Neural crest cell (in vitro differentiated cells): ENCODE measurements around the gene SLC5A12. TPM values are rescaled to one million over a fixed set of nuclear protein-coding genes. Genes with fewer than 3 reads are reported as not detected.

Experiments
- DNase-seq: peaks from one replicate; pipeline ENCODE4 v3.0.0; 2021; ENCODE audit warnings: low read depth, mixed read lengths, low spot score
- H3K27ac Mint-ChIP-seq: one replicate; pipeline ENCODE4 v1.8.0; 2021; ENCODE audit warnings: mild to moderate bottlenecking, mixed read lengths; ENCODE audit not compliant: unreplicated experiment
- H3K27me3 Mint-ChIP-seq: 2 replicates; pipeline ENCODE4 v1.8.0; 2021; ENCODE audit warnings: low read depth, mild to moderate bottlenecking, mixed read lengths
- H3K36me3 Mint-ChIP-seq: 2 replicates; pipeline ENCODE4 v1.8.0; 2021; ENCODE audit warnings: low read depth, mild to moderate bottlenecking, mixed read lengths
- H3K4me1 Mint-ChIP-seq: 2 replicates; pipeline ENCODE4 v1.8.0; 2021; ENCODE audit warnings: mixed read lengths
- H3K4me3 Mint-ChIP-seq: one replicate; pipeline ENCODE4 v1.8.0; 2021; ENCODE audit warnings: mild to moderate bottlenecking, mixed read lengths
- H3K9me3 Mint-ChIP-seq: 2 replicates; pipeline ENCODE4 v1.8.0; 2021; ENCODE audit warnings: mixed read lengths
- total RNA-seq: library from RNA; stranded (reverse); gene quantifications from 2 replicates; pipeline ENCODE4 v1.2.1, GENCODE V29; 2021
- TF ChIP-seq, protein P1 (sequence below): fragments of 200-600 bp; sonication (generic); conservative IDR thresholded peaks from 2 replicates; pipeline ENCODE4 v1.5.0; 2021; ENCODE audit warnings: antibody characterized with exemption, mild to moderate bottlenecking

The SLC5A12 gene
- total RNA-seq, 1 donor from 2014 or later, result 3.4 TPM

DNA sequence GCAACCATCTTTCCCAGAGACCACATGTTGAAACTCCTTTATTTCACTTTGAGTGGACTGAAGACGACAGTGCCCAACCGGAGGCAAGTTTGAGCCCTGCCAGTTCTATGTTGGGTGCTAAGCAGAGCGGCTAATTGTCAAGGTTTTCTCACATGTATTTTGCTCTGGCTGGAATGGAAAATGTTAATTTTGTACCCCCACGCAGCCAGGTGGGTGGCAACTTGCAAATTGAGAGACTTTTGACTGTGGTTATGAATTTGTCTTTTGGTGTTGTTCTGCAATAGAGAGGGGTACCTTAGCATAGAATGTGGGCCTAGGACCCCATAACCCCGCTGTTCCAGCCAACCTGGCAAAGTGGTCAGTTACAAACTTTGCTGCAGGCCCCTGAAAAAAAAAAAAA, 42.5 kb upstream of the SLC5A12 start:
- Mint-ChIP-seq H3K27ac (no peak overlapping the region), H3K9me3 (peaks cover 1% of the 10 kb centered on the region)
- no peak for DNase-seq

DNA sequence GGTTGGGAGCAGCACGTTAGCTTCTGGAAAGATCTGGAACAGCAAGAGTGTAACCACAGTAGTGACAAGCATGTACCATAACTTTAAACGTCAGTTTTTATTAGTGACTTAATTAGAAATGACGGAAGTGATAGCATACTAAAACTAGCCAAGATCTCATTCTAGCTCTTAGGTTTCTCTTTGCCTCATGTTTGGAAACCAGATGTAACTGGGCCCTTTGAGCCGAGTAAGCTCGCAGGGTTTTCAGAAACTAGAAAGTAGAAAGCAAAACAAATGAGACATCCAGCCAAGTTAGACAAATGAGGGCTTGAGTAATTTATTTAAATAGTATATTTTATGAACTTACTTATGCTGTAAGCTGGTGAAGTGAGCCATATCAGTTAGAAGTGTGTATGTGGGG, 40.2 kb upstream of the SLC5A12 start:
- no peak for DNase-seq
- Mint-ChIP-seq H3K4me3 (no peak overlapping the region), H3K27ac (no peak overlapping the region), H3K27me3 (no peaks in the 10 kb centered on the region), H3K9me3 (peaks cover under 1% of the 10 kb centered on the region), H3K4me1 (no peaks in the 10 kb centered on the region), H3K36me3 (no peaks in the 10 kb centered on the region)
- TF ChIP-seq, protein P1, sequence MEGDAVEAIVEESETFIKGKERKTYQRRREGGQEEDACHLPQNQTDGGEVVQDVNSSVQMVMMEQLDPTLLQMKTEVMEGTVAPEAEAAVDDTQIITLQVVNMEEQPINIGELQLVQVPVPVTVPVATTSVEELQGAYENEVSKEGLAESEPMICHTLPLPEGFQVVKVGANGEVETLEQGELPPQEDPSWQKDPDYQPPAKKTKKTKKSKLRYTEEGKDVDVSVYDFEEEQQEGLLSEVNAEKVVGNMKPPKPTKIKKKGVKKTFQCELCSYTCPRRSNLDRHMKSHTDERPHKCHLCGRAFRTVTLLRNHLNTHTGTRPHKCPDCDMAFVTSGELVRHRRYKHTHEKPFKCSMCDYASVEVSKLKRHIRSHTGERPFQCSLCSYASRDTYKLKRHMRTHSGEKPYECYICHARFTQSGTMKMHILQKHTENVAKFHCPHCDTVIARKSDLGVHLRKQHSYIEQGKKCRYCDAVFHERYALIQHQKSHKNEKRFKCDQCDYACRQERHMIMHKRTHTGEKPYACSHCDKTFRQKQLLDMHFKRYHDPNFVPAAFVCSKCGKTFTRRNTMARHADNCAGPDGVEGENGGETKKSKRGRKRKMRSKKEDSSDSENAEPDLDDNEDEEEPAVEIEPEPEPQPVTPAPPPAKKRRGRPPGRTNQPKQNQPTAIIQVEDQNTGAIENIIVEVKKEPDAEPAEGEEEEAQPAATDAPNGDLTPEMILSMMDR, result no peak

More for the DNA sequence above, 42.5 kb upstream of the SLC5A12 start:
- Mint-ChIP-seq H3K4me1 (no peaks in the 10 kb centered on the region), H3K4me3 (no peak overlapping the region), H3K36me3 (no peaks in the 10 kb centered on the region), H3K27me3 (no peaks in the 10 kb centered on the region)
- TF ChIP-seq, protein P1, result no peak

DNA sequence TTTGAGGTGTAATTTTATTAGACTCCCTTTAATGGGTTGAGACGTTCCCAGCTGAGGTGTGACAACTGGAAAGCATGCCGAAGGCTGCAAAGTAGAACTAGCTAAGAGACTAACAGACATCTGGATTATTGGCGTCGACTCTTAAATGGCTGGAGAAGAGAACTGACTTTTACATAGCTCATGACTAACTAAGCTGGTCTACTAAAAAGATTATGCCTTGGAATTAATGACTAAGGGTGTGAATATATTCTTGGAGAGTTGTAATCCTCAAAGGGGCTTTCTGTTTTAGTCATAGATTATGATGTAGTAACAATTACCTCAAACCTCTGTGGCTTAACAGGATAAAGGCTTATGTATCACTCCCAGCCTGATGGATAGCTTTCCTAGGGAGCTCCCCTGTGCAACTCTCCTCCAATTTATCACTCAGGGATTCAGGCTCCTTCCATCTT, 39.5 kb upstream of the SLC5A12 start:
- no peaks in the 10 kb centered on the region for H3K27me3 Mint-ChIP-seq
- DNase-seq, result no peak
- TF ChIP-seq, protein P1, result no peak
- no peaks in the 10 kb centered on the region for H3K4me1 Mint-ChIP-seq
- H3K36me3 Mint-ChIP-seq, result no peaks in the 10 kb centered on the region
- H3K27ac Mint-ChIP-seq, result no peak overlapping the region
- H3K4me3 Mint-ChIP-seq, result no peak overlapping the region
- H3K9me3 Mint-ChIP-seq, result peaks cover 5% of the 10 kb centered on the region

DNA sequence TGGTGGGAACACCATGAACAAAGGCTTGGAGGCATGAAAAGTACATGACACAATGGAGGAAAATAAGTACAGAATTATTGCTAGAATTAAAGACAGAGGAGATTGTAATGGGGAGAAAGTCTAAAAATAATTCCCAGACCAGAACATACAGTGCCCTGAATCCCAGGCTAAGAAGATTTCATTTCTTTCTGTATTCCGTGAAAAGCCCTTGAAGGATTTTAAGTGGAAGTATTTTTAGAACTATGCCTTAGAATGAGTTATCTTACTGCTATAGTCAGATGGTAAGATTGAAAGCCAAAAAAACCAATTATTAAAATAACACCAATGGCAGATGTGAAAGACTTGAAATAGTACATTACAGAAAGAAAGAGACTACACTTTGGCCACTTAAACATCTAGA, 36.1 kb upstream of the SLC5A12 start:
- Mint-ChIP-seq H3K36me3 (no peaks in the 10 kb centered on the region), H3K4me1 (peaks cover 21% of the 10 kb centered on the region), H3K4me3 (no peak overlapping the region), H3K9me3 (peaks cover 5% of the 10 kb centered on the region), H3K27me3 (no peaks in the 10 kb centered on the region), H3K27ac (no peak overlapping the region)
- TF ChIP-seq, protein P1, result no peak
- DNase-seq, result no peak

DNA sequence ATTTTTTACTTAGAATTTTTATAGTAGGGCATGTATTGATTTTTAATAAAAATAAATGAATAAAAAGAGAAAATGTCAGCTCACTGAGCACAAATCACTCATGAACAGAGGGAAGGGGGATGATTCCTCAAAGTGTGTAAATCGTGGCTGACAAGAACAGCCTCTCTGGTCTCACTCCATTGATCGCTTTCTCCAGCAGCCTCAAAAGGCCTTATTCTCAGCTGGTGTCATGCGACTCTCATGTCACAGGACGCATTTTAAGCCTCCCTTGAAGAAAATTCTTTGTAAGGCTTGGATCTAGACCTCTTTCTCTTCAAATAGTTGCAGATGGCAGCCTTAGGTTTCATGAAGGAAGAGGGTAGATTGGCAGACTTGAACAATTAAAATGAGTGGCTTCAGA, 33.9 kb upstream of the SLC5A12 start:
- Mint-ChIP-seq H3K4me3 (no peak overlapping the region), H3K27ac (no peak overlapping the region), H3K4me1 (peaks cover 26% of the 10 kb centered on the region), H3K36me3 (no peaks in the 10 kb centered on the region), H3K9me3 (peaks cover 5% of the 10 kb centered on the region), H3K27me3 (no peaks in the 10 kb centered on the region)
- no peak for DNase-seq
- TF ChIP-seq, protein P1, result no peak
